Activated B cell treated with CpG ODN at 0.5 μM for 24 hours (primary cell): ENCODE measurements around the gene TMEM123. TPM values are rescaled to one million over a fixed set of nuclear protein-coding genes. Genes with fewer than 3 reads are reported as not detected.
"Not testable (repeated sequence)": the region's sequence is repeated elsewhere in the genome, so short reads cannot be mapped to it uniquely, and the experiment has no call there.

ENCODE experiments used
- ATAC-seq: fragments of 200-7000 bp; cut with Tn5 transposase; one replicate; pipeline ENCODE4 v1.10.0; 2021; ENCODE audit warnings: low read depth, mild to moderate bottlenecking, moderate library complexity
- CTCF ChIA-PET: fragments of 350-600 bp; sonication (Branson Sonifier 250); formaldehyde crosslinking; loops from one replicate; lab custom pipeline; 2021; ENCODE audit warnings: antibody characterized with exemption; lab: Charles Lee
- POLR2A ChIA-PET: fragments of 350-600 bp; sonication (Branson Sonifier 250); formaldehyde crosslinking; loops from one replicate; lab custom pipeline; 2021; ENCODE audit warnings: antibody characterized with exemption; lab: Charles Lee
- DNase-seq: peaks from one replicate; pipeline ENCODE4 v3.0.0; 2022
- H3K27ac Mint-ChIP-seq: one replicate; pipeline ENCODE4 v1.8.0; 2020; ENCODE audit warnings: mixed read lengths
- H3K27me3 Mint-ChIP-seq: one replicate; pipeline ENCODE4 v1.8.0; 2021; ENCODE audit warnings: mixed read lengths
- H3K36me3 Mint-ChIP-seq: one replicate; pipeline ENCODE4 v1.8.0; 2021; ENCODE audit warnings: low read depth, mixed read lengths
- H3K4me1 Mint-ChIP-seq: one replicate; pipeline ENCODE4 v1.8.0; 2021; ENCODE audit warnings: mixed read lengths
- H3K4me3 Mint-ChIP-seq: one replicate; pipeline ENCODE4 v1.8.0; 2020; ENCODE audit warnings: mild to moderate bottlenecking, mixed read lengths
- H3K9me3 Mint-ChIP-seq: one replicate; pipeline ENCODE4 v1.8.0; 2020; ENCODE audit warnings: mixed read lengths
- intact Hi-C: fragments of 100-400 bp; cut with micrococcal nuclease; formaldehyde crosslinking; loops from one replicate; pipeline ENCODE4 v1.15.1; 2024
- total RNA-seq: library from RNA; stranded (reverse); gene quantifications from 2 replicates; pipeline ENCODE4 v1.2.3, GENCODE V29; 2022
- TF ChIP-seq, protein P1 (sequence below): fragments of 200-600 bp; IDR thresholded peaks from one replicate; pipeline ENCODE4 v1.8.0; 2022; ENCODE audit warnings: antibody characterized with exemption, mild to moderate bottlenecking

The TMEM123 gene
- total RNA-seq, 1 donor from 2014 or later: 191 TPM

DNA sequence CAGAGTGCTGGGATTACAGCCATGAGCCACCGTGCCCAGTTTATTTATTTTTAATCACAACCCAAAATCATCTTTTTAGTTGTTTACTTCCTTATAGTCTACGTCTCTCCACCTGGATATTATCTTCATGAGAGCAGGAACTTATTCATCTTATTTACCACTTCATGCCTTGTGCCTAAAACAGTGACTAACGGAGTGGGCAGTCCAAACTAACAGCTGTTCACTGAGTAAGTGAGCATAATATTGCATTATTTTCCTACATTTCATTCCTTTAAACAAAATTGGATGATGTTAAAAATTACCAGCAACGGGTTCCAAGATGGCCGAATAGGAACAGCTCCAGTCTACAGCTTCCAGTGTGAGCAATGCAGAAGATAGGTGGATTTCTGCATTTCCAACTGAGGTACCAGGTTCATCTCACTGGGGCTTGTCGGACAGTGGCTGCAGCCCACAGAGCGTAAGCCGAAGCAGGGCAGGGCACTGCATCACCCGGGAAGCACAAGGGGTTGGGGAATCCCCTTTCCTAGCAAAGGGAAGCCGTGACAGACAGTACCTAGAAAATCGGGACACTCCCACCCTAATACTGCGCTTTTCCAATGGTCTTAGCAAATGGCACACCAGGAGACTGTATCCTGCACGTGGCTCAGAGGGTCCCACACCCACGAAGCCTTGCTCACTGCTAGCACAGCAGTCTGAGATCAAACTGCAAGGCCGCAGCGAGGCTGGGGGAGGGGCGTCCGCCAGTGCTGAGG, 14.1 kb downstream of the TMEM123 start:
- POLR2A ChIA-PET: interaction anchor here (0.6 kb wide), 1 partner anchor 12 kb away, joined by 3 read pairs; no protein-coding TSS in a partner anchor
- H3K36me3 Mint-ChIP-seq: peaks cover 72% of the 10 kb centered on the region
- no peak overlapping the region for H3K27ac Mint-ChIP-seq
- TF ChIP-seq, protein P1, sequence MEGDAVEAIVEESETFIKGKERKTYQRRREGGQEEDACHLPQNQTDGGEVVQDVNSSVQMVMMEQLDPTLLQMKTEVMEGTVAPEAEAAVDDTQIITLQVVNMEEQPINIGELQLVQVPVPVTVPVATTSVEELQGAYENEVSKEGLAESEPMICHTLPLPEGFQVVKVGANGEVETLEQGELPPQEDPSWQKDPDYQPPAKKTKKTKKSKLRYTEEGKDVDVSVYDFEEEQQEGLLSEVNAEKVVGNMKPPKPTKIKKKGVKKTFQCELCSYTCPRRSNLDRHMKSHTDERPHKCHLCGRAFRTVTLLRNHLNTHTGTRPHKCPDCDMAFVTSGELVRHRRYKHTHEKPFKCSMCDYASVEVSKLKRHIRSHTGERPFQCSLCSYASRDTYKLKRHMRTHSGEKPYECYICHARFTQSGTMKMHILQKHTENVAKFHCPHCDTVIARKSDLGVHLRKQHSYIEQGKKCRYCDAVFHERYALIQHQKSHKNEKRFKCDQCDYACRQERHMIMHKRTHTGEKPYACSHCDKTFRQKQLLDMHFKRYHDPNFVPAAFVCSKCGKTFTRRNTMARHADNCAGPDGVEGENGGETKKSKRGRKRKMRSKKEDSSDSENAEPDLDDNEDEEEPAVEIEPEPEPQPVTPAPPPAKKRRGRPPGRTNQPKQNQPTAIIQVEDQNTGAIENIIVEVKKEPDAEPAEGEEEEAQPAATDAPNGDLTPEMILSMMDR: no peak
- DNase-seq (no peak), ATAC-seq (no peak)
- no peaks in the 10 kb centered on the region for H3K9me3 Mint-ChIP-seq
- H3K27me3 Mint-ChIP-seq: no peaks in the 10 kb centered on the region
- CTCF ChIA-PET: no interaction called here
- H3K4me1 Mint-ChIP-seq: peaks cover 48% of the 10 kb centered on the region
- no peak overlapping the region for H3K4me3 Mint-ChIP-seq
- intact Hi-C loops: no loop called here

DNA sequence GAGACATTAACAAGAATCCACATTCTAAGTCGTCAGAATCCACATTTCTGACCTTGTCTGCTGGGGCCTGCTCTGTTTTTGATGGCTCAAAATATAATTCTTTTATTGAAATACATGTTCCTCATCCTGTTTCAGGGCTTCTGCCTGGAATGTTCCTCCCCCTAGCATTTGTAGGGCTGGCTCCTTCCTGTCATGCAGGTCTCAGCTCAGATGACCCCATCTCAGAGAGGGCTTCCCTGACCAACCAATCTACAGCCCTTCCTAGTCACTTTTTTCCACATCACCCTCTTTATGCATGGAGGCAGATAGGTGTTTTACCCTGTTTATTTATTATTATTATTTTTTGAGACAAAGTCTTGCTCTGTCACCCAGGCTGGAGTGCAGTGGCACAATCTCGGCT, 14.8 kb downstream of the TMEM123 start:
- no peak overlapping the region for H3K4me3 Mint-ChIP-seq
- ATAC-seq (no peak), DNase-seq (no peak)
- no peak overlapping the region for H3K27ac Mint-ChIP-seq
- no peaks in the 10 kb centered on the region for H3K9me3 Mint-ChIP-seq
- TF ChIP-seq, protein P1: no peak
- peaks cover 40% of the 10 kb centered on the region for H3K4me1 Mint-ChIP-seq
- ChIA-PET POLR2A (interaction anchor here (0.6 kb wide), 1 partner anchor 11 kb away, joined by 3 read pairs; no protein-coding TSS in a partner anchor), CTCF (no interaction called here)
- no peaks in the 10 kb centered on the region for H3K27me3 Mint-ChIP-seq
- H3K36me3 Mint-ChIP-seq: peaks cover 73% of the 10 kb centered on the region
- intact Hi-C loops: no loop called here

DNA sequence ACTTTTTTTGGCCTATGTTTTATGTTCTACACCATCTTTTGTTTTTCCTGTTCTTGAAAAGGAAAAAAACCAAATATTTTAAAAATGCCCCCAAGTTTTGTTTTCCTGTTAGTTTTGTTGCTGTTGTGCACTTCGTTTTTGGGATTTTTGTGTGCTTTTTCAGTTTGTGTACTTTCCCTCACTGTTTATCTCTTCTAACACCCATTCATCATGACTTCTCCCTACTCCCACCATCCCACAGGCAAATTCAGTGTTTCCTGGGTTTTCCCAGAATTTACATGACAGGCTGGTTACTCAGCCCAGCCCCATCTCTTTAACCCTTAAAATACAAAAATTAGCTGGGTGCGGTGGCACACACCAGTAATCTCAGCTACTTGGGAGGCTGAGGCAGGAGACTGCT, 15.6 kb downstream of the TMEM123 start:
- Mint-ChIP-seq H3K27ac (no peak overlapping the region), H3K36me3 (peaks cover 74% of the 10 kb centered on the region), H3K4me1 (peaks cover 37% of the 10 kb centered on the region), H3K27me3 (no peaks in the 10 kb centered on the region), H3K4me3 (no peak overlapping the region), H3K9me3 (peaks cover 4% of the 10 kb centered on the region)
- intact Hi-C loops: no loop called here
- ATAC-seq: no peak
- DNase-seq: no peak
- CTCF ChIA-PET: no interaction called here
- TF ChIP-seq, protein P1: no peak
- POLR2A ChIA-PET: no interaction called here

DNA sequence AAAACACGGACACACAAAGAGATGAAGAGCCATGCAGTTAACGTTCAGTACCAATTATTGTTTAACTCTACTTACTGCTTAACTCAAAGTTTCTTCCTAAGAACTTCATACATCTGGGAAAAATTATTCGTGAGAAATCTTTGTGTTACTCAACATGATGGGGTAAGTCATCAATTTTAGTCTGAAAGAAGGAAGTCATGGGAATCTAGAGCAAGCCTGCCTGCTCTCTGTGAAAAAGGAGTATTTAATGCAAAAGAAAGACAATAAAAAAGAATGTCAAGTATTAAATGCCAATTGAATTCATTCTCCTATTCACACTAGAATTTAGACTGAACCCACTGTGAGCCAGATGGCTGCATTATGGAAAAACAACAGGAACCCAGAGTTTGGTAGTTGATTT, 16.0 kb downstream of the TMEM123 start:
- intact Hi-C loops: no loop called here
- Mint-ChIP-seq H3K36me3 (peaks cover 79% of the 10 kb centered on the region), H3K27me3 (no peaks in the 10 kb centered on the region), H3K4me1 (peaks cover 37% of the 10 kb centered on the region), H3K27ac (no peak overlapping the region), H3K4me3 (no peak overlapping the region), H3K9me3 (peaks cover 6% of the 10 kb centered on the region)
- TF ChIP-seq, protein P1: no peak
- DNase-seq: no peak
- no peak for ATAC-seq
- ChIA-PET CTCF (no interaction called here), POLR2A (no interaction called here)

DNA sequence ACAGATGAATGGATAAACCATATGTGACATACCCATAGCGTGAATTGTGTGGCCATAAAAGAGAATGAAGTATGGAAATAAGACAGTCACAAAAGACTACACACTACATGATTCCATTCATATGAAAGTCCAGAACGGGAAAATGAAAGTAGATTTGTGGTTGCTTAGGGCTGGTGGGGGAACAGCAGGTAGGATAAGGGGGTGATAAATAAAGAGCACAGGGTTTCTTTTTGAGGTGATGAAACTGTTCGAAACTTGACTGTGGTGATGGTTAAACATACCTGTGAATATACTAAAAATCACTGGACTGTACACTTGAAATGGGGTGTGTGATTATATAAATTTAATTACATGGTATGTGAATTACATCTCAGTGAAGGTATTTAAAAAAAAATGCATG, 16.9 kb downstream of the TMEM123 start:
- no peak for ATAC-seq
- peaks cover 38% of the 10 kb centered on the region for H3K4me1 Mint-ChIP-seq

DNA sequence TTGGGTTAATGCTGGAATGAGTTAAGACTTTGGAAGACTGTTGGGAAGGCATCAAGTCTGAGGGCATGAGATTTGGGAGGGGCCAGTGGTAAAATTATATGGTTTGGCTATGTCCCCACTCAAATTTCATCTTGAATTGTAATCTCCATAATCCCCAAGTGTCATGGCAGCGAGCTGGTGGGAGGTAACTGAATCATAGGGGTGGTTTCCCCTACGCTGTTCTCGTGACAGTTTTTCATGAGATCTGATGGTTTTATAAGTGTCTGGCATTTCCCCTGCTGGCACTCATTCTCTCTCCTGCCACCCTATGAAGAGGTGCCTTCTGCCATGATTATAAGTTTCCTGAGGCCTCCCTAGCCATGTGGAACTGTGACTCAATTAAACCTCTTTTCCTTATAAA, 19.0 kb downstream of the TMEM123 start:
- H3K4me3 Mint-ChIP-seq, H3K9me3 Mint-ChIP-seq, DNase-seq, POLR2A ChIA-PET, H3K27ac Mint-ChIP-seq, intact Hi-C loops, ATAC-seq, CTCF ChIA-PET, H3K27me3 Mint-ChIP-seq: not testable (repeated sequence)
- H3K36me3 Mint-ChIP-seq: peaks cover 76% of the 10 kb centered on the region
- H3K4me1 Mint-ChIP-seq: peaks cover 48% of the 10 kb centered on the region

More for the DNA sequence above, 16.9 kb downstream of the TMEM123 start:
- Mint-ChIP-seq H3K27me3 (no peaks in the 10 kb centered on the region), H3K9me3 (peaks cover 6% of the 10 kb centered on the region), H3K27ac (no peak overlapping the region), H3K36me3 (peaks cover 77% of the 10 kb centered on the region), H3K4me3 (no peak overlapping the region)
- intact Hi-C loops: loop anchor here (1.0 kb wide), 1 partner anchor 13 kb away; no protein-coding TSS in a partner anchor
- no peak for DNase-seq
- CTCF ChIA-PET: interaction anchor here (1.2 kb wide), 1 partner anchor 46 kb away, joined by 3 read pairs; no protein-coding TSS in a partner anchor
- POLR2A ChIA-PET: no interaction called here
- TF ChIP-seq, protein P1: no peak

DNA sequence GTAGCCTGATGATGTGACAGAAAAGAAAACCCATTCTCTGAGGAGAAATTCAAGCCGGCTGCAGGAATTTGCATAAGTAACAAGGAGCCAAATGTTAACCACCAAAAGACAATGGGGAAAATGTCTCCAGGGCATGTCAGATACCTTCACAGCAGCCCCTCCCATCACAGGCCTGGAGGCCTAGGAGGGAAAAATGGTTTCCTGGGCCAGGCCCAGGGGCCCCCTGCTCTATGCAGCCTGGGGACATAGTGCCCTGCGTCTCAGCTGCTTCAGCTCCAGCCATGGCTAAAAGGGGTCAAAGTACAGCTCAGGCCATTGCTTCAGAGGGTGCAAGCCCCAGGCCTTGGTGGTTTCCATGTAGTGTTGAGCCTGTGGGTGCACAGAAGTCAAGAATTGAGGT, 20.0 kb downstream of the TMEM123 start:
- H3K27me3 Mint-ChIP-seq, ATAC-seq, H3K9me3 Mint-ChIP-seq, H3K27ac Mint-ChIP-seq, CTCF ChIA-PET, H3K4me3 Mint-ChIP-seq, DNase-seq, POLR2A ChIA-PET, intact Hi-C loops: not testable (repeated sequence)
- Mint-ChIP-seq H3K4me1 (peaks cover 50% of the 10 kb centered on the region), H3K36me3 (peaks cover 69% of the 10 kb centered on the region)
